ENCODE results near the gene FCER2.

FCER2 gene

DNA sequence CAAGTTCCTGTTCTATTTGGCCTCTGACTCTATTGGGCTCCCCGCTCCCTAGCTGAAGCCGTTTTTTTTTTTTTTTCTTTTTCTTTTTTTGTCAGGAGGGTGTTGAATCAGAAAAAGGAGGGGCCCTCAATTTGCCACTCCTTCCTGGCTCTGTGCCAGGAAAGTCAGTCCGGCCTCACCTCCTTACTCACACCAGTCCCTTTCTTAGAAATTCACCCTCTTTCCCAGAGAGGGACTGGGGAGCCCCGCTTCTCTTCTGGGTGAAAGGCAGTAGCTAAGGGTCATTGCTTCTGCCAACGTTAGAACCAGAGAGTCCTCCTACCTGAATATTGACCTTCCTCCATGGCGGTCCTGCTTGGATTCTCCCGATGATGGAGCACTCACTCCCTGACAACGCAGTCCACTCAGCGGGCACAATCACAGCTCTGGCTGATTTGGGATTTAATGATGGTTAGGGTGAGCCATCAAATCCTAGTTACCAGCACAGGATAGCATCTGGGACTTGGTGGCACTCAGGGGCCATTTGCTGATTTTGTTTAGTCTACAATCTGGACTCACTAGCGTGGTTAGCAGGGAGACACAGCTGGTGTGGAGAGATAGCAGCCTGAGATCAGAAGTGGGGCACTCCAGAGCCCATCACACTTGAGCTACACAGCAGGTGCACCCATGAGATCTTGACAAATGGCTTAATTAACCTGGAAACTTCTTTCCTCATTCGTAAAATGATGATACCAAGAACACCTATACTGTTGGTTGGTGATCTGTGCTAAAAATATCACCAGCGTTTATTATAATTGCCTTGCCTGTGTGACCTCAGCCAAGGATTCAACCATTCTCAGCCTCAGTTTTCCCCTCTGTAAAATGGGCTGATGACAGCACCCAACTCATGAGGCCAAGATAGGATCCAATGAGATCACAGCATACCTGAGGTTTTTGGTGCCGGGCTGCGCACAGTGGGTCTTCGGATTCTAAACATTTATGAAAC is 2.2 kb downstream of the FCER2 start:
- DNase-seq = no peak

GRCh38 chr19:7699003-7699402 is 2.9 kb downstream of the FCER2 start:
- no peak for DNase-seq

GRCh38 chr19:7698583-7698982 is 3.3 kb downstream of the FCER2 start:
- no peak for DNase-seq

- DNase-seq = no peak
Measured at GRCh38 chr19:7697721-7698287, 4.1 kb downstream of the FCER2 start.

DNA sequence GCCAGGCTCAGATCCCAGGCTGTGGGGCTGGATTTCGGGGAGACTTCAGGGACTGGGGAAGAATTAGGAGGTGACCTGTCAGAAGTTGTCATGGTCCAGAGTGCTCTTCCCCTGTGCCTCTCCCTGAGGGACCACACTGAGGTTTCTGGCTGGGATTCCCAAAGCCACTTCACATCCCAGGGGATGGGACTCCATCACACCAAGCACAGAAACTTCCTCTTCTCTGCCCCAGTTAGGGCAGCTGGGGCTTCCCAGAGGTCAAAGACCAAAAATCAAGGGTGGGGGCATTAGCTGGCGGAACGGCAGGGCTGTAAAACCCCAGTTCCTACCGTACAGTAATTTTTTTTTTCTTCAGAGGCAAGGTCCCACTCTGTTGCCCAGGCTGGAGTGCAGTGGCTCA is 7.4 kb downstream of the FCER2 start:
- DNase-seq = no peak

- DNase-seq = no peak
Measured at GRCh38 chr19:7692417-7693088, 9.4 kb downstream of the FCER2 start.

GRCh38 chr19:7691497-7691896 is 10.4 kb downstream of the FCER2 start:
- DNase-seq = no peak

DNA sequence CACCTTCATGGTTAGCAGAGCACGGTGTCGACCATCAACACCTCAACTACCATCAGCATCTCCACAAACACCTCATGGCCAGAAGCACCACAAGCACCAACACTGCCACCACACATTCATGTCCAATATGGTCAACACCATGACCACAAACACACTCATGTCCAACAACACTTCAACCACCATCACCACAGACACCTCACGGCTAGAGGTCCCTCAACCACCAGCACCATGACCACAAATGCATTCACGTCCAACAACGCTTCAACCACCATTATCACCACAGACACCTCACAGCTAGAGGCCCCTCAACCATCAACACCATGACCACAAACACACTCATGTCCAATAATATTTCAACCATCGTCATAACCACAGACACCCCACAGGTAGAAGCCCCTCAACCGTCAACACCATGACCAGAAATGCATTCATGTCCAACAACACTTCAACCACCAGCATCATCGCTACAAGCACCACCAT is 11.1 kb downstream of the FCER2 start:
- DNase-seq = no peak

GRCh38 chr19:7689165-7689564 is 12.8 kb downstream of the FCER2 start:
- no peak for DNase-seq

DNA sequence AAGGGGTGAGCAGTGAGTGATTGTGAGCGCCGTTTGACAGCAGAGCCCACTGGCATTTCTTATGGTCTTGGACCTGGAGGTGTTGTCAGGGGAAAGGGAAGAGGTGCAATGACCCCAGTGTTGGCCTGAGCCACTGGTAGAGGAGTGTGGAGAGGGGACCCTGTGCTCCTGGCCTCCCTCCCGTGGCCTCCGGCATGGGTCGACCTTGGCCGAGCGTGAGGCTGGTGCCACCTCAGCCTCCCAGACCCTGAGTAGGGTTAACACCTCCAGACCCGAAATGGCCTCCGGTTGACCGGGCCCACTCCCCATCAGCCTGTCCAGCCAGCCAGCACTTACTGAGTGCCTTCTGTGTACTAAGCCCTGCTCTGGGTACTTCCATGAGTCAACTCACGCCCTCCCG is 14.8 kb downstream of the FCER2 start:
- no peak for DNase-seq

- no peak for DNase-seq
Measured at GRCh38 chr19:7685546-7686445, 16.1 kb downstream of the FCER2 start.

DNA sequence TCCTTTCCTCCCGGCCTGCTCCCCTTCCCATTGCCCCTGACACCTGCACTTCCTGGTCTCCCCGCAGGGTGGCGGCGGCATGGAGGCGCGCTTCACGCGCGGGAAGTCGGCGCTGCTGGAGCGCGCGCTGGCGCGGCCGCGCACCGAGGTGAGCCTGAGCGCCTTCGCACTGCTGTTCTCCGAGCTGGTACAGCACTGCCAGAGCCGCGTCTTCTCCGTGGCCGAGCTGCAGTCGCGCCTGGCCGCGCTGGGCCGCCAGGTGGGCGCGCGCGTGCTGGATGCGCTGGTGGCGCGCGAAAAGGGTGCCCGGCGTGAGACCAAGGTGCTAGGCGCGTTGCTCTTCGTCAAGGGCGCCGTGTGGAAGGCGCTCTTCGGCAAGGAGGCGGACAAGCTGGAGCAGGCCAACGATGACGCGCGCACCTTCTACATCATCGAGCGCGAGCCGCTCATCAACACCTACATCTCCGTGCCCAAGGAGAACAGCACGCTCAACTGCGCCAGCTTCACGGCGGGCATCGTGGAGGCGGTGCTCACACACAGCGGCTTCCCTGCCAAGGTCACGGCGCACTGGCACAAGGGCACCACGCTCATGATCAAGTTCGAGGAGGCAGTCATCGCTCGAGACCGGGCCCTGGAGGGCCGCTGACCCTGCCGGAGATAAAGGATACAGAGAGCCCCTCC is 19.6 kb downstream of the FCER2 start:
- no peak for DNase-seq

DNA sequence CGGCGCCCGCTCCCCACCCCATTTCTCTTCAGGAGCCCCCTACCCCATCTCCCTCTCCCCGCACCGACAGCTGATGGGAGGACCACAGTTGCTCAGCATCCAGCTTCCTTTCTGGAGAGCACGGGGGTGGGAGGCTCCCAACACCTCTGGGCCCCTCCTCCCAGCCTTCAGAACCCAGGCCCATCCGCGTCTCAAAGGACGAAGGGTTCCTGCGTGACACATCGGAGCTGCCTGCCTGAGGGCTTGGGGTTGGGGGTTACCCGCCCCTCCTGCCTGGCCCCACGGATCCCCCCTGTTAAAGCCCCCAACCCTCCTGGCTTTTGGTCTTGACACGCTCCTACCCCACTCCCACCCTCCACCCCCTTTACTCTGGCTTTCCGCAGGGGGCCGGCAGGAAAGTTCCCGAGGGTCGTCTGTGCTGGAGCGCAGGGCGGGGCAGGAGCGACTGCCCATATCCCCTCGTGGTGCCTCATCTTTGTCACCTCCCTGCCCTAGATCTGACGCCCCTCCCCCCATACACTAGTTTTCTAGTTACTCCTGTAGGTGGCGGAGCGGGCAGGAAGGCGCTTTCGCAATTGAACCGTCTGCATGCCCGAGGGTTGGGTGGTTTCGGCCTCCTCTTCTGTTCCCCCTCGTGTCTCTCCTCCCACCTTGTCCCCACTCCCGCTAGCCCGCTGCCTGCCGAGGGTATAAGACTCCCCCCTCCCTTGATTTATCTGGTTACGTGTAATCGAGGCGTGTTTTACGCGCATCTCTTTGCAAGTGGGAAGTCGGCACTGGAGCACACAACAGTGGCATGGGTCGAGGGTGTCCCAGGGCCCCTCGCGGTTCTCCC is 20.4 kb downstream of the FCER2 start:
- DNase-seq = peak; percentile 9

GRCh38 chr19:7680606-7681339 is 21.2 kb downstream of the FCER2 start, which contains the start of gene TRAPPC5:
Gene TRAPPC5, plus strand, starts transcription at chr19:7680833. Its CDS starts 1,421 bp downstream, at chr19:7682254.
- DNase-seq = peak; percentile 41

DNA sequence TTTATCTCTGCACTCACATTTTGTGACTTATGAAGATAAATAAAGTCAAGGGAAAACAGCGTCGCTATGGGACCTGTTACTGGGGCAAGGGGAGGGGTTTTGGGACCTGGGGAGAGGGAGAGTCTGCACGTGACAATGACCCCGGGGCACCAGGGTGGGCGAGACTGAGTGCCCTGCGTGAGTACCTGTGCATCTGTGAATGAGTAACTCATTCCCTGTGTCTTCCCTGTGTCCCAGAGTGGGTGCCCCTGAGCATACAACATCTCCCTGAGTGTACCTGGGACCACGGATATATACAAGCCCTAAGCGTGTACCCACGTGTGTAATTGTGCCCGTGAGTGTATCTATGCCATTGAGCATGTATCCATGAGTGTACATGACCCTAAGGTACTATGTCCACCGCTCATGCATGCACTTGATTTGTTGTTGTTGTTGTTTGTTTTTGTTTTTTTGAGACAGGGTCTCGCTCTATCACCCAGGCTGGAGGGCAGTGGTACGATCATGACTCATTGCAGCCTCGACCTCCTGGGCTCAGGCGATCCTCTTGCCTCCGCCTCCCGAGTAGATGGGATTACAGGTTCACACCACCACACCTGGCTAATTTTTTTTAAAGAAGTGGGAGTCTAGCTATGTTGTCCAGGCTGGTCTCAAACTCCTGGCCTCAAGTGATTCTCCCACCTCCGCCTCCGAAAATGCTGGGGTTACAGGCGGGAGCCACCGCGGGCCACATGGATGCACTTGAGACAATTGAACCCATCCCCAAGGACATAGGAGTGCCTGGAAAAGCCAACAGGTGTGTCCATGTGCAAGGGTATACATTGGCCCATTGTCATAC is 21.9 kb downstream of the FCER2 start:
- DNase-seq = no peak

DNA sequence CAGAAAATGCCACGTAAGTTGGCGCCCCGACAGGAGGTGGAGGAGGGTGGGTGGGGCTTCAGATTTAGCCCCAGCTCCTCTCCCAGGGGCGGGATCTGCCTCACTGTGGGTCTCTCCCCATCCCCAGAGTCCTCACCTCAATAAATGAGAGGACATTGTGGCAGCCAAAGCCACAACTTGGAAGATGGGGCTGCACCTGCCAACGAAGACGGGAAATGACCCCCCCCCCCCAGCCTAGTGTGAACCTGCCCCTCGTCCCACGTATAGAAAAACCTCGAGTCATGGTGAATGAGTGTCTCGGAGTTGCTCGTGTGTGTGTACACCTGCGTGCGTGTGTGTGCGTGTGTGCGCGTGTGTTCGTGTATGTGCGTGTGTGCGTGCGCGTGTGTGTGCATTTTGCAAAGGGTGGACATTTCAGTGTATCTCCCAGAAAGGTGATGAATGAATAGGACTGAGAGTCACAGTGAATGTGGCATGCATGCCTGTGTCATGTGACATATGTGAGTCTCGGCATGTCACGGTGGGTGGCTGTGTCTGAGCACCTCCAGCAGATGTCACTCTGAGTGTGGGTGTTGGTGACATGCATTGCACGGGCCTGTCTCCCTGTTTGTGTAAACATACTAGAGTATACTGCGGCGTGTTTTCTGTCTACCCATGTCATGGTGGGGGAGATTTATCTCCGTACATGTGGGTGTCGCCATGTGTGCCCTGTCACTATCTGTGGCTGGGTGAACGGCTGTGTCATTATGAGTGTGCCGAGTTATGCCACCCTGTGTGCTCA is 22.8 kb downstream of the FCER2 start:
- peak; percentile 9 for DNase-seq

- DNase-seq = no peak
Measured at GRCh38 chr19:7677669-7678311, 24.1 kb downstream of the FCER2 start.

GRCh38 chr19:7676854-7677253 is 25.1 kb downstream of the FCER2 start, which contains the start of gene MCEMP1:
Gene MCEMP1, plus strand, starts transcription at chr19:7677090. Its CDS starts 31 bp downstream, at chr19:7677121.
- DNase-seq = no peak
